Erythroblast (primary cell): Measurements from ENCODE around the gene GRIK5.
"Not testable (repeated sequence)": the region's sequence is repeated elsewhere in the genome, so short reads cannot be mapped to it uniquely, and the experiment has no call there.

ENCODE experiments used
- DNase-seq, 2 experiments: peaks; one replicate each; lab custom pipeline; 2025; lab: John Stamatoyannopoulos, UW
- GATA1 ChIP-seq: IDR thresholded peaks from 2 replicates; pipeline ENCODE4 v1.6.1; 2011; ENCODE audit warnings: low read depth, mild to moderate bottlenecking, control low read depth, low read length, moderate library complexity
- POLR2A ChIP-seq: IDR thresholded peaks from 2 replicates; pipeline ENCODE4 v1.6.1; 2011; ENCODE audit warnings: mild to moderate bottlenecking, low read length

GRIK5 gene

DNA sequence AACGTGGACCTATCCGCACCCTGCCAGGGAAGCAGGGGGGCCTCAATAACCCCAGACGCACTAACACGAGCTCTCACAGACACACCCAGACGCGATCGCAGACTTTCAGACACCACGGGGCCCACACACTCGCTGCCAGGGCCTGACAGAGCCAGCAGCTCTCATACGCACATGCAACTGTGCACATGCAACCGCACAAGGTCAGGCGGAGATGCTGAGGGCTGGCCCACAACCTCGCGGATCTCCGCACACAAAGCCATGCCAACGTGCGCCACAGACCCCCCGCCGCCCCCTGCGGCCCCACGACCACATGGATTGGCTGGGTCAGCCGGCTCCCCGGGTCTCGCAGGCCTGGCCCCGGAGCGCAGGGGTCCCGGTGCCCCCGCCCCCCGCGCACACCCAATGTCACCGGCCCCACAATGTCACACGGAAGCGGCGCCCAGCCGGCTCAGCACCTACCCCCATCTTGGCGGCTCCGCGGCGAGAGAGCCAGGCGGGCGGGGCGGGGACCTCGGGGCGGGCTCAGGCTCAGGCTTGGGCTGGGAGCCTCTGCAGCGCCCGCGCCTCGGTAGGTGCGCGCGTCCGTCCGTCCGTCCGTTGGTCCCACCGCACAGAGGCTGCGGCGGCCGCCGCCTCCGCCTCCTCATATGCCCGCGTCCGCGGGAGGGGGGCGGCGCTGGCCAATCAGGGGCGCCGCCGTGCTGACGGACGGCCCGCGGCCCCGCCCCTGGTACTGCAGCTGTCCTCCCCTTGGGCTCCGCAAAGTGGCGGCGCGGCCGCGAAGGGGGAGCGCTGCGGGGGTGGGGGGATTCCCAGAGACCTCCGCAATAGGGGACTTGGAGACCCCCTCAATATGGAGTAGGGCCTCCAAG is 76.2 kb downstream of the GRIK5 start, which contains the start of gene ATP1A3:
Gene ATP1A3, minus strand, starts transcription at position 619 of the 872 bp plus-strand sequence. Its CDS starts 154 bp downstream, at position 465.
- TF ChIP-seq POLR2A (no peak), GATA1 (no peak)
- peak; percentile 47 to 69 for DNase-seq

DNA sequence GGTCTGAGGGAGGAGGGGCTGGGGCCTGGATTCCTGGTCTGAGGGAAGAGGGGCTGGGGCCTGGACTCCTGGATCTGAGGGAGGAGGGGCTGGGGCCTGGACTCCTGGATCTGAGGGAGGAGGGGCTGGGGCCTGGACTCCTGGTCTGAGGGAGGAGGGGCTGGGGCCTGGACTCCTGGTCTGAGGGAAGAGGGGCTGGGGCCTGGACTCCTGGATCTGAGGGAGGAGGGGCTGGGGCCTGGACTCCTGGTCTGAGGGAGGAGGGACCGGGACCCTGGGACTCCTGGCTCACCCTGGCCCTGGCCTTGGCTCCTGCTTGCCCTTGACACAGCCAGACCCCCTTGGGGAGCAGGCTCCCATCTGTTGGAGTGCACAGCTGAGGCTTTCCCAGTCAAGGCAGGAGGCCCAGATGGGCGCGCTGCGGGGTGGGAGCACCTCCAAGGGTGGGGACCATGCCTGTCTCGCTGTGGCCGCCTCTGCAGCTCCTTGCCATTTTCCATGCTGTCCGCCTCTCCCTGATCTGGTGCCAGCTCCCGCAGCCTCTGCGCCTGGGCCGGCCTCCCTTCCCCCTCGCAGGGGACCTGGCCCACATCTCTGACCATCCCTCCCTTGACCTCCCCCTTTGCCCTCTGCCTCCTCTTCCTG is 78.0 kb downstream of the GRIK5 start:
- not testable (repeated sequence) for DNase-seq

DNA sequence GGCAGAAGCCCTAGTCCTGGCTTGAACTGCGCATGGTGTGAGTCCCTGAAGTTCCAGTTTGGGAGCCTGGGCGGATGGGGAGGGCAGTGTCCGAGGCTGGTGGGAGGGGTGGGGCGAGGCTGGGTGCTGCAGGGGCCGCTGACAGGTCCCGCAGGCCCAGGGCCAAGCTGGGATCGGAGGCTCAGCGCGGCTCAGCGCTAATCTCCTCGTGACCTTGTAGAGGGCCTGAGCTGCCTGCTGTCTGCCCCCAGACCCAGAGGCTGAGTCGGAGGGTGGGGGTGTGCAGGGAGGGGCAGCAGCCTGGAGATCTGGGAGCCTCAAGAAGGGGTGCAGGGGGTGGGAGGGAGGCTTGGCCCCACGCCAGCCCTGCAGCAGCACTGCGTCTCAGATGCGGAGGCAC is 79.0 kb downstream of the GRIK5 start:
- DNase-seq, result no peak
- TF ChIP-seq POLR2A (no peak), GATA1 (no peak)

- TF ChIP-seq POLR2A (no peak), GATA1 (no peak)
- DNase-seq, result no peak
Measured at GRCh38 chr19:41990615-41991014, 79.4 kb downstream of the GRIK5 start.

DNA sequence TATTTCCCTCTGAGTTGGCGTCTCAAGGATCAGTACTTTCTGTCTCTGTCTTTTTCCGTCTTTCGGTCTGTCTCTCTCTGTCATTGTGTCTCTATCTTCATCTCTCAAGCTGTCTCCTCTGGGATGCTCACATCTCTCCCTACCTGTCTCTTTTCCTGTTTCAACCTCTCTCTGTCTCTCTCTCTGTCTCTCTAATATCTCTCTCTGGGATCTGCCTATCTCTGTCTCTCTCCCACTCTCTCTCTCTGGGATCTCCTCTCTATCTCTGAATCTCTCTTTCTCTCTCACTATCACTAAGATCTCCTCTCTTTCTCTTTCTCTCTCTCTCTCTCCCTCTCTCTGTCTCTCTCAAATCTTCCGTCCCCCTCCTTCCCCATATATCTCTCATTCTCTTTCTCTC is 80.0 kb downstream of the GRIK5 start:
- no peak for DNase-seq
- TF ChIP-seq GATA1, result no peak
- no peak for TF ChIP-seq POLR2A

GRCh38 chr19:41988947-41989346 is 81.1 kb downstream of the GRIK5 start:
- TF ChIP-seq GATA1, result no peak
- no peak for TF ChIP-seq POLR2A
- DNase-seq, result no peak

- TF ChIP-seq GATA1, result no peak
- no peak for TF ChIP-seq POLR2A
- DNase-seq, result no peak
Measured at GRCh38 chr19:41987141-41987860, 82.7 kb downstream of the GRIK5 start.

DNA sequence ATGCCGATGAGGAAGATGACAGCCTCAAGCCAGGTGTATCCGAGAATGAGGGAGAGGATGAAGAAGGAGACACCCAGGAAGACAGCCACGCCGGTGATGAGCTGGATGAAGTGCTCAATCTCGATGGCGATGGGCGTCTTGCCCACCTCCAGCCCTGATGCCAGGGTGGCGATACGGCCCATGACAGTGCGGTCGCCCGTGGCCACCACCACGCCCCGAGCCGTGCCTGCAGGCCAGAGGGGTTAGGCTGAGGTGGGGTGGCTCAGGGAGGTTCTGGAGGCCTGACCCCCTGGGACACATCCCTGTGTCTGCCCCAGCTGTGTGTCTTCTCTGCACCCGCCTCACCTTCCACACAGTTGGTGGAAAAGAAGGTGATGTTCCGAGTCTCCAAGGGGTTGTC is 85.0 kb downstream of the GRIK5 start:
- no peak for TF ChIP-seq POLR2A
- no peak for DNase-seq

- TF ChIP-seq GATA1 (no peak), POLR2A (no peak)
- DNase-seq, result no peak
Measured at GRCh38 chr19:41981724-41982123, 88.3 kb downstream of the GRIK5 start.

DNA sequence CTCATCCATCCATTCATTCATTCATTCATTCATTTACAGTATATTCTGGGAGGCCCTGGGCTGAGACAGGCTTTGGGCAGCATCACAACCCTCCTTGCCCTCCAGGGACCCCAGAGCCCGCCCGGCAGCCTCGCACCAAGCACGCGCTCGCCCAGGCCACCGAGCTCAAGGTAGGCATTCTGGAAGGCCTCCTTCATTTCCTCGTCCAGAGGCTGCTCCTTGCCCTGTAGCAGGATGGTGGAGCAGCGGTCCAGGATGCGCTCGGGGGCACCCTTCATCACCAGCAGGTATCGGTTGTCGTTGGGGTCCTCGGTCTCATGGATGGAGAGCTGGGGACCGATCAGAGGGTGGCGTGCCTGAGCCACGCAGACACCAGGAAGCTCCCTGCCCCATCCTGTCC is 91.5 kb downstream of the GRIK5 start:
- no peak for TF ChIP-seq POLR2A
- TF ChIP-seq GATA1, result no peak
- DNase-seq, result no peak

GRCh38 chr19:41977916-41978315 is 92.1 kb downstream of the GRIK5 start:
- DNase-seq, result no peak
- no peak for TF ChIP-seq POLR2A
- TF ChIP-seq GATA1, result no peak

- no peak for DNase-seq
- no peak for TF ChIP-seq POLR2A
- TF ChIP-seq GATA1, result no peak
Measured at GRCh38 chr19:41974652-41975051, 95.4 kb downstream of the GRIK5 start.

DNA sequence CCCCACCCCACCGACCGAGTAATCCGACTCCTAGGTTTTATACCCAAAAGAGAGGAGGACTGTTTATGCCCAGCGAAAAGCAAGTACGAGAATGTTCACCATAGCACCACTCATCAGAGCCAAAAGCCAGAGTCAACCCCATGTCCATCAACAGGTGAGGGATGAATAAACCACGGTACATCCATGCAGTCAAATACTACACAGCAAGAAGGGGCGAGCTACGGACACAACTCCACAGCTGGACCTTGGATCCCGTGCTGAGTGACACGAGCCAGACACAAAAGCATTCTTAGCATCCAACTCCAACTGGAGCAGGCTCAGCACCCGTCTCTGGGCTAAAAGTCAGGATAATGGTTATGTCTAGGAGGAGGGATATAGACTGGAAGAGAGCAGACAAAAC is 98.6 kb downstream of the GRIK5 start:
- no peak for DNase-seq
- TF ChIP-seq GATA1, result no peak
- TF ChIP-seq POLR2A, result no peak
